Endothelial cell of umbilical vein (primary cell): Measurements from ENCODE around the gene COL5A1. TPM values are rescaled to one million over a fixed set of nuclear protein-coding genes. Genes with fewer than 3 reads are reported as not detected.

Experiments
- BruUV-seq: library from RNA; stranded (reverse); fragments of 400-500 nt; replicated peaks from 2 replicates; lab custom pipeline; 2021; lab: Mats Ljungman, UMichigan
- CTCF ChIA-PET: fragments of 300-600, 350-600 bp; sonication (Branson Sonifier 250); formaldehyde crosslinking; loops from one replicate; lab custom pipeline; 2021; ENCODE audit warnings: antibody characterized with exemption, inconsistent platforms; lab: Charles Lee
- POLR2A ChIA-PET: fragments of 300-600, 350-600 bp; sonication (Branson Sonifier 250); formaldehyde crosslinking; loops from one replicate; lab custom pipeline; 2021; ENCODE audit warnings: antibody characterized with exemption, inconsistent platforms; lab: Charles Lee
- DNase-seq: peaks from one replicate; pipeline ENCODE4 v3.0.0-alpha.2; 2011; ENCODE audit warnings: low read depth, low spot score
- FAIRE-seq: peaks from 2 replicates; lab custom pipeline; 2011; peaks lifted over from hg19 to GRCh38; lab: Jason Lieb, UNC
- H2AFZ ChIP-seq: 2 replicates; pipeline ENCODE4 v1.6.0; 2012; ENCODE audit warnings: low read depth, low read length, control low read depth, inconsistent platforms
- H3K27ac ChIP-seq: 2 replicates; pipeline ENCODE4 v1.5.1; 2011; ENCODE audit warnings: low read depth, mild to moderate bottlenecking, control low read depth, low read length, moderate library complexity; ENCODE audit not compliant: insufficient read depth
- H3K27me3 ChIP-seq, 2 experiments: 2 replicates each; pipeline versions ENCODE4 v1.6.0 to v1.6.1; 2011; ENCODE audit warnings: low read length in 2 of 2, mixed read lengths in 1 of 2; ENCODE audit not compliant: control insufficient read depth in 2 of 2, insufficient read depth in 2 of 2
- H3K36me3 ChIP-seq, 2 experiments: 2 replicates in 1 of 2; 3 replicates in 1 of 2; pipeline ENCODE4 v1.5.1; 2011; ENCODE audit warnings: low read length in 2 of 2, mild to moderate bottlenecking in 1 of 2, moderate library complexity in 1 of 2; ENCODE audit not compliant: control insufficient read depth in 2 of 2, insufficient read depth in 2 of 2; ENCODE audit errors: extremely low read depth in 1 of 2
- H3K4me1 ChIP-seq: 3 replicates; pipeline ENCODE4 v1.5.1; 2011; ENCODE audit warnings: mild to moderate bottlenecking, low read length; ENCODE audit not compliant: control insufficient read depth, insufficient read depth; ENCODE audit errors: extremely low read depth
- H3K4me2 ChIP-seq: 2 replicates; pipeline ENCODE4 v1.6.1; 2011; ENCODE audit warnings: low read length, control low read depth, mixed read lengths; ENCODE audit not compliant: insufficient read depth
- H3K4me3 ChIP-seq, 3 experiments: fragments of 200-600 bp in 1 of 3; sonication (generic), shearing (Covaris generic) in 1 of 3; replicated peaks in 1 of 3; 2 replicates each; pipeline ENCODE4 v1.5.1; 2011 to 2016; ENCODE audit warnings: control low read depth in 3 of 3, low read length in 3 of 3, mild to moderate bottlenecking in 2 of 3, inconsistent platforms in 1 of 3, low read depth in 1 of 3, moderate library complexity in 1 of 3; ENCODE audit not compliant: insufficient read depth in 1 of 3
- H3K79me2 ChIP-seq: 2 replicates; pipeline ENCODE4 v1.6.0; 2012; ENCODE audit warnings: low read length, inconsistent platforms; ENCODE audit not compliant: control insufficient read depth, insufficient read depth
- H3K9ac ChIP-seq: replicated peaks from 2 replicates; pipeline ENCODE3; 2011; ENCODE audit warnings: low read length, control low read depth; ENCODE audit not compliant: insufficient read depth; ENCODE audit errors: extremely low read depth
- H3K9me1 ChIP-seq: replicated peaks from 3 replicates; pipeline ENCODE4 v1.6.0; 2011; ENCODE audit warnings: mild to moderate bottlenecking, low read length; ENCODE audit not compliant: control insufficient read depth, insufficient read depth; ENCODE audit errors: extremely low read depth
- H3K9me3 ChIP-seq: replicated peaks from 2 replicates; pipeline ENCODE4 v1.5.1; 2012; ENCODE audit warnings: low read length, inconsistent platforms; ENCODE audit not compliant: control insufficient read depth, insufficient read depth
- H4K20me1 ChIP-seq: replicated peaks from 2 replicates; pipeline ENCODE3; 2011; ENCODE audit warnings: mild to moderate bottlenecking, low read length; ENCODE audit not compliant: control insufficient read depth, insufficient read depth; ENCODE audit errors: extremely low read depth
- EZH2 ChIP-seq: IDR thresholded peaks from 2 replicates; pipeline ENCODE4 v1.6.1; 2012; ENCODE audit warnings: borderline replicate concordance, low read depth, mild to moderate bottlenecking, moderate library complexity, low read length, inconsistent platforms; ENCODE audit not compliant: severe bottlenecking
- FOS ChIP-seq: IDR thresholded peaks from 2 replicates; pipeline ENCODE4 v1.6.1; 2011; ENCODE audit warnings: mild to moderate bottlenecking, low read length, moderate library complexity, borderline replicate concordance; ENCODE audit not compliant: insufficient read depth
- GATA2 ChIP-seq: IDR thresholded peaks from 2 replicates; pipeline ENCODE4 v1.7.0; 2011; ENCODE audit warnings: low read depth, mild to moderate bottlenecking, moderate library complexity, mixed read lengths, low read length; ENCODE audit not compliant: insufficient read length, insufficient read depth
- JUN ChIP-seq: IDR thresholded peaks from 2 replicates; pipeline ENCODE4 v1.6.1; 2011; ENCODE audit warnings: borderline replicate concordance, low read depth; ENCODE audit not compliant: insufficient read length, insufficient read depth
- MYC ChIP-seq: IDR thresholded peaks from one replicate; pipeline ENCODE4 v1.6.1; 2011; ENCODE audit warnings: mild to moderate bottlenecking, low read depth, low read length
- POLR2A ChIP-seq: IDR thresholded peaks from 2 replicates; pipeline ENCODE4 v1.6.1; 2012; ENCODE audit warnings: low read depth, mild to moderate bottlenecking, control low read depth, low read length
- POLR2AphosphoS5 ChIP-seq: IDR thresholded peaks from 2 replicates; pipeline ENCODE4 v1.6.1; 2012; ENCODE audit warnings: low read depth, mild to moderate bottlenecking, control low read depth, low read length, moderate library complexity; ENCODE audit not compliant: insufficient read depth
- dilution Hi-C: fragments of 300-500 bp; cut with MboI; formaldehyde crosslinking; loops from one replicate; pipeline ENCODE4 v1.15.0; 2019; ENCODE audit warnings: low sequenced_read_pairs; ENCODE audit not compliant: extremely low pct_ligation_motif_present
- intact Hi-C: fragments of 100-400 bp; cut with micrococcal nuclease; formaldehyde crosslinking; loops from one replicate; pipeline ENCODE4 v1.10.0; 2022
- polyA plus RNA-seq, 4 experiments: library from polyadenylated mRNA; depleted of rRNA in 3 of 4; stranded (reverse) in 3 of 4; unstranded in 1 of 4; fragments of >200 nt; gene quantifications; 2 replicates each; pipeline versions ENCODE4 v1.2.1 to v1.2.3, GENCODE V29; 2011 to 2012; ENCODE audit warnings: missing spikeins in 1 of 4
- total RNA-seq: library from RNA; stranded (reverse); gene quantifications from 2 replicates; pipeline ENCODE4 v1.2.3, GENCODE V29; 2021
- TF ChIP-seq, protein P1 (sequence below), 2 donors: IDR thresholded peaks; 1 replicate in 1 of 2; 2 replicates in 1 of 2; pipeline ENCODE4 v1.5.1; 2011; ENCODE audit warnings: low read length in 2 of 2, mild to moderate bottlenecking in 2 of 2, moderate library complexity in 2 of 2, control low read depth in 1 of 2, inconsistent platforms in 1 of 2, low read depth in 1 of 2; ENCODE audit not compliant: insufficient read depth in 1 of 2; ENCODE audit errors: extremely low read depth in 1 of 2
- TF ChIP-seq, protein P2 (sequence below): IDR thresholded peaks from 2 replicates; pipeline ENCODE4 v1.6.1; 2011; ENCODE audit not compliant: insufficient read depth, insufficient read length

Gene COL5A1
- total and polyA plus RNA-seq, 2 donors (not counting 3 experiments of a cell fraction or from before 2014, with no cell fraction given) = 97.4 to 175 TPM

DNA sequence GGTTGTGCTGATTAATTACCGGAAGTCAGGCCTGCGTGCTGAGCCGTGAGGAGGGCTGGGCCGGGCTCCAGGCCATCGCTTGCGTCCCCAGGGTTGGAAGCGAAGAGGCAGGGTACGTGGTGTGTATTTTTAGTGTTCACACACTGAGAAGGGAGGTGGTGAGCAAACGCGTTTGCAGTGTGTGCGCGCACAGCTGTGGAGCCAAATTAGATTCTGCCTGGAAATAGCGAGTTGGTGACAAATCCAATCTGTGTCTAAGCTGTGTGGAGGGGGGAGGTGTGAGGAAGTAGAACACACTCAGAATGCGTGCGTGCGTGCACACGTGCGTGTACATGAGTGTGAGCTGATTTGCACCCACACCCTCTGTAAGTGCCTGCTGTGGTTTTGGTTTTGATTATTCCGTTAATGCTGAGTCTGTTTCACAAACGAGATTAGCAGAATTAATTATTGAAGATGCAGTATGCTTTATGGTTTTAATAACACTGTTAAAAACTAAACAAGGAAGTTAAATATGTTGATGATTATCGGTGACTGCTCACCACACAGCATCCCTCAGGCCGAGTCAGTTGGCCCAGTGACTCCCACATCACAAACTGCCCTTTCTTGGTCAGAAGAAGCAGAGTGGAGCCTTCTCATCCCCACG, 127.2 kb downstream of the COL5A1 start:
- no peak overlapping the region for H3K4me3 ChIP-seq
- H3K36me3 ChIP-seq = peaks cover 2 to 25% of the 10 kb centered on the region in 2 experiments
- no peak overlapping the region for H2AFZ ChIP-seq
- no peaks in the 10 kb centered on the region for H3K9me1 ChIP-seq
- no peak for DNase-seq
- H3K9ac ChIP-seq = no peak overlapping the region
- no peaks in the 10 kb centered on the region for H3K9me3 ChIP-seq
- TF ChIP-seq MYC = no peak
- no peak overlapping the region for H3K4me2 ChIP-seq
- no peak overlapping the region for H3K27ac ChIP-seq
- BruUV-seq = no TSS peak
- ChIA-PET POLR2A (no interaction called here), CTCF (interaction anchor here (1.0 kb wide), 1 partner anchor 10 kb away, joined by 3 read pairs; no protein-coding TSS in a partner anchor)
- no peak for FAIRE-seq
- intact Hi-C loops = no loop called here
- dilution Hi-C loops = no loop called here
- no peaks in the 10 kb centered on the region for H3K27me3 ChIP-seq
- H3K79me2 ChIP-seq = no peaks in the 10 kb centered on the region
- H4K20me1 ChIP-seq = no peaks in the 10 kb centered on the region
- peaks cover 8% of the 10 kb centered on the region for H3K4me1 ChIP-seq

DNA sequence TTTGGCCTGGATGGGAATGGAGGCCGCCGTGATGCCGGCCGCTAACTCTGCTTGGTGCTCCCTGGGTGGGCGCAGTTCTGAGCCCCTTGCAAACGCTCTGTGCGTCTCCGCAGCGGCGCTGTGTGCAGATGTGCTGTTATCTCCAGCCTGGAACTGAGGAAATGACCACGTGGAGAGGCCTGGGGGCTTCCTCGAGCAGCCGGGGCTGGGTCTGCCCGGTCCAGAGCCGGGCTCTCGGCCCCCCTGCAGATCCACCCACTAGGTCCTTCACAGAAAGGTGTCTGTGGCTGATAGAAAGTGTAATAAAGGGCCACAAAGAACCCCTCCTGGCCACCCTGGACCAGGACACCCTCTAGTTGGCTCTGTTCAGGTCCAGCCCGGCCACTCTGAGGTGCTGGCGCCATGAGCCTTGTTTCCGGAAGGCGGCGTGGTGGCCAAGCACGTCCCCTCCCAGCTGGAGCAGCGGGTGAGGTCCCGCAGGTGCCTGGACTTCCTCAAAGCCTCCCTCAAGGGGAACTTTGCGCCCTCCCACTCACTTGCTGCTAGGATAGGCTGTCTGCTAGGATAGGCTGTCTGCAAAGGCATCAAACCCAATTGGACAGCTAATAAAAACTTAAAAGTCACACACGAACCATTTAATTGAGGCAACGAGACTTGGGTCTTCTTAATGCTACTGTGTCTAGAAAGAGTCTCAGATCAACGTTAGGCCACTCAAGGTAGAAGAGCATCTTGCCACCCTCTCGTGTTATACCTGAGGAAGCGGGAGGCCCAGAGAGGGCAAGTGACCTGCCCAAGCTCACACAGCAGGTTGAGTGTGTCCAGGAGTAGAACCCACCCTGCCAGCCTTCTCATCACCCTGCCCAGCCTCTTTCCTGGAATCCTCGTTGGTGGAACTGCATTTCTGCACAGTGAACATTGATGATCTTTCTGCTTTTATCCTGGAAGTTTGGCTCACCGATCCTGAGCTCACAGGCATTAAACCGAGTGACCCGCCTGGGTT, 129.7 kb downstream of the COL5A1 start:
- Histone ChIP-seq H3K27me3 (no peaks in the 10 kb centered on the region), H3K79me2 (no peaks in the 10 kb centered on the region), H3K4me2 (peak overlapping the region; percentile 44), H3K9me1 (no peaks in the 10 kb centered on the region), H3K27ac (no peak overlapping the region), H3K36me3 (peaks cover 2 to 31% of the 10 kb centered on the region in 2 experiments), H3K4me1 (peaks cover 8% of the 10 kb centered on the region), H4K20me1 (no peaks in the 10 kb centered on the region), H2AFZ (peak overlapping the region; percentile 19), H3K9me3 (no peaks in the 10 kb centered on the region), H3K4me3 (peak overlapping the region in 1 of 3 experiments; percentile 9), H3K9ac (no peak overlapping the region)
- no peak for FAIRE-seq
- ChIA-PET POLR2A (no interaction called here), CTCF (interaction anchor here (1.2 to 1.3 kb wide), 3 partner anchors 7 to 322 kb away, joined by 3 to 5 read pairs (median 4); no protein-coding TSS in a partner anchor)
- peak; percentile 29 for DNase-seq
- intact Hi-C loops = loop anchor here (10.0 kb wide), 1 partner anchor 314 kb away; the partner anchor contains the start of gene OLFM1
- TF ChIP-seq JUN (no peak), FOS (no peak), MYC (no peak), EZH2 (no peak), GATA2 (no peak), POLR2AphosphoS5 (no peak), POLR2A (no peak)
- TF ChIP-seq, protein P1, sequence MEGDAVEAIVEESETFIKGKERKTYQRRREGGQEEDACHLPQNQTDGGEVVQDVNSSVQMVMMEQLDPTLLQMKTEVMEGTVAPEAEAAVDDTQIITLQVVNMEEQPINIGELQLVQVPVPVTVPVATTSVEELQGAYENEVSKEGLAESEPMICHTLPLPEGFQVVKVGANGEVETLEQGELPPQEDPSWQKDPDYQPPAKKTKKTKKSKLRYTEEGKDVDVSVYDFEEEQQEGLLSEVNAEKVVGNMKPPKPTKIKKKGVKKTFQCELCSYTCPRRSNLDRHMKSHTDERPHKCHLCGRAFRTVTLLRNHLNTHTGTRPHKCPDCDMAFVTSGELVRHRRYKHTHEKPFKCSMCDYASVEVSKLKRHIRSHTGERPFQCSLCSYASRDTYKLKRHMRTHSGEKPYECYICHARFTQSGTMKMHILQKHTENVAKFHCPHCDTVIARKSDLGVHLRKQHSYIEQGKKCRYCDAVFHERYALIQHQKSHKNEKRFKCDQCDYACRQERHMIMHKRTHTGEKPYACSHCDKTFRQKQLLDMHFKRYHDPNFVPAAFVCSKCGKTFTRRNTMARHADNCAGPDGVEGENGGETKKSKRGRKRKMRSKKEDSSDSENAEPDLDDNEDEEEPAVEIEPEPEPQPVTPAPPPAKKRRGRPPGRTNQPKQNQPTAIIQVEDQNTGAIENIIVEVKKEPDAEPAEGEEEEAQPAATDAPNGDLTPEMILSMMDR (IDR thresholded peaks at IDR 0.05; ENCODE audit: extremely low read depth in 1 of 2, insufficient read depth in 1 of 2, low read depth in 1 of 2, low read length in 2 of 2) = no peak
- TF ChIP-seq, protein P2, sequence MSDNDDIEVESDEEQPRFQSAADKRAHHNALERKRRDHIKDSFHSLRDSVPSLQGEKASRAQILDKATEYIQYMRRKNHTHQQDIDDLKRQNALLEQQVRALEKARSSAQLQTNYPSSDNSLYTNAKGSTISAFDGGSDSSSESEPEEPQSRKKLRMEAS = no peak
- BruUV-seq = no TSS peak
- dilution Hi-C loops = no loop called here
